HCT116 (cell line): ENCODE data around the gene CORO2A. TPM values are rescaled to one million over a fixed set of nuclear protein-coding genes. Genes with fewer than 3 reads are reported as not detected.

Experiments
- ATAC-seq: fragments of 200-7000 bp; cut with Tn5 transposase; 2 replicates; pipeline ENCODE4 v1.9.1; 2020; ENCODE audit warnings: mild to moderate bottlenecking, moderate library complexity
- BruUV-seq: library from RNA; stranded (reverse); fragments of 400-500 nt; replicated peaks from 2 replicates; lab custom pipeline; 2021; lab: Mats Ljungman, UMichigan
- CTCF ChIA-PET: fragments of 300-600 bp; sonication (Branson Sonifier 250); formaldehyde crosslinking; loops from one replicate; lab custom pipeline; 2021; ENCODE audit warnings: antibody characterized with exemption; lab: Charles Lee
- POLR2A ChIA-PET: fragments of 300-600, 350-600 bp; sonication (Branson Sonifier 250); formaldehyde crosslinking; loops from one replicate; lab custom pipeline; 2021; ENCODE audit warnings: antibody characterized with exemption; lab: Charles Lee
- RAD21 ChIA-PET, 2 experiments: fragments of 300-600 bp; sonication (Branson Sonifier 250); formaldehyde crosslinking; loops; one replicate each; lab custom pipeline; 2023; ENCODE audit warnings: low total read pairs in 2 of 2; ENCODE audit not compliant: uncharacterized antibody in 2 of 2, unreplicated experiment in 2 of 2, low non-redundant PET in 1 of 2; lab: Charles Lee
- DNase-seq: peaks from one replicate; pipeline ENCODE4 v3.0.0-alpha.2; 2010; ENCODE audit warnings: low read depth, low spot score
- H2AFZ ChIP-seq: fragments of 200-600 bp; shearing (Covaris generic), sonication (generic); 2 replicates; pipeline ENCODE4 v1.6.1; 2017; ENCODE audit warnings: low read depth, mixed run types, mixed read lengths, antibody characterized with exemption, low read length; ENCODE audit not compliant: poor library complexity, severe bottlenecking
- H3K27ac ChIP-seq: 2 replicates; pipeline ENCODE4 v1.5.1; 2012; ENCODE audit warnings: low read depth, low read length
- H3K27me3 ChIP-seq: fragments of 200-600 bp; sonication (generic); 2 replicates; pipeline ENCODE4 v1.6.1; 2016; ENCODE audit warnings: mixed run types, low read length, mixed read lengths; ENCODE audit not compliant: insufficient read depth
- H3K36me3 ChIP-seq, 2 experiments: fragments of 200-500 bp in 1 of 2; fragments of 200-600 bp in 1 of 2; sonication (Bioruptor generic) in 1 of 2; sonication (generic) in 1 of 2; 2 replicates each; pipeline versions ENCODE4 v1.5.1 to v1.6.1; 2014 to 2016; ENCODE audit warnings: low read length in 2 of 2, inconsistent platforms in 1 of 2, mixed read lengths in 1 of 2, mixed run types in 1 of 2; ENCODE audit not compliant: insufficient read depth in 2 of 2, control insufficient read depth in 1 of 2
- H3K4me1 ChIP-seq, 2 experiments: fragments of 200-600 bp in 1 of 2; sonication (generic) in 1 of 2; 2 replicates each; pipeline versions ENCODE4 v1.5.1 to v1.6.1; 2012 to 2017; ENCODE audit warnings: low read length in 2 of 2, inconsistent platforms in 1 of 2, mild to moderate bottlenecking in 1 of 2, mixed read lengths in 1 of 2, mixed run types in 1 of 2, moderate library complexity in 1 of 2; ENCODE audit not compliant: insufficient read depth in 2 of 2, control insufficient read depth in 1 of 2
- H3K4me2 ChIP-seq: fragments of 200-600 bp; sonication (generic); 2 replicates; pipeline ENCODE4 v1.6.1; 2017; ENCODE audit warnings: mixed run types, low read length, mixed read lengths
- H3K4me3 ChIP-seq, 2 experiments: fragments of 200-600 bp in 1 of 2; sonication (generic) in 1 of 2; replicated peaks in 1 of 2; 2 replicates each; pipeline ENCODE4 v1.5.1; 2011 to 2016; ENCODE audit warnings: low read length in 2 of 2, control low read depth in 1 of 2, low read depth in 1 of 2, mild to moderate bottlenecking in 1 of 2, mixed read lengths in 1 of 2, mixed run types in 1 of 2
- H3K79me2 ChIP-seq: fragments of 200-600 bp; sonication (generic); 2 replicates; pipeline ENCODE4 v1.6.1; 2017; ENCODE audit warnings: mild to moderate bottlenecking, mixed run types, low read length, moderate library complexity, mixed read lengths; ENCODE audit not compliant: insufficient read depth
- H3K9ac ChIP-seq: fragments of 200-600 bp; sonication (generic); 2 replicates; pipeline ENCODE4 v1.6.1; 2016; ENCODE audit warnings: low read length, mixed read lengths
- H3K9me2 ChIP-seq: fragments of 200-600 bp; sonication (generic), shearing (Covaris generic); 2 replicates; pipeline ENCODE4 v1.6.1; 2017; ENCODE audit warnings: mixed run types, mild to moderate bottlenecking, moderate library complexity; ENCODE audit not compliant: insufficient read depth
- H3K9me3 ChIP-seq, 2 experiments: fragments of 200-500 bp in 1 of 2; fragments of 200-600 bp in 1 of 2; sonication (Bioruptor generic) in 1 of 2; sonication (generic) in 1 of 2; 2 replicates each; pipeline ENCODE4 v1.6.1; 2014 to 2017; ENCODE audit warnings: low read length in 2 of 2, mixed read lengths in 2 of 2, inconsistent platforms in 1 of 2, low read depth in 1 of 2, mild to moderate bottlenecking in 1 of 2, mixed run types in 1 of 2, moderate library complexity in 1 of 2; ENCODE audit not compliant: control insufficient read depth in 1 of 2, insufficient read depth in 1 of 2
- H4K20me1 ChIP-seq: fragments of 200-600 bp; sonication (generic), shearing (Covaris generic); 2 replicates; pipeline ENCODE4 v1.6.1; 2017; ENCODE audit warnings: mixed run types, mild to moderate bottlenecking, moderate library complexity; ENCODE audit not compliant: insufficient read depth
- CBX3 ChIP-seq: IDR thresholded peaks from 2 replicates; pipeline ENCODE4 v1.6.1; 2012; ENCODE audit warnings: low read depth
- CEBPB ChIP-seq: IDR thresholded peaks from 2 replicates; pipeline ENCODE4 v1.6.1; 2012; ENCODE audit warnings: low read depth
- EGR1 ChIP-seq: IDR thresholded peaks from 2 replicates; pipeline ENCODE4 v1.6.1; 2012; ENCODE audit warnings: low read depth
- ELF1 ChIP-seq: IDR thresholded peaks from 2 replicates; pipeline ENCODE4 v1.6.1; 2012; ENCODE audit warnings: low read depth, borderline replicate concordance
- FOSL1 ChIP-seq: IDR thresholded peaks from 2 replicates; pipeline ENCODE4 v1.6.1; 2012; ENCODE audit warnings: low read depth
- MAX ChIP-seq: IDR thresholded peaks from 2 replicates; pipeline ENCODE4 v1.6.1; 2012
- RAD21 ChIP-seq: IDR thresholded peaks from 2 replicates; pipeline ENCODE4 v1.6.1; 2012; ENCODE audit warnings: low read depth, mild to moderate bottlenecking
- SIN3A ChIP-seq: IDR thresholded peaks from 2 replicates; pipeline ENCODE4 v1.6.1; 2012; ENCODE audit warnings: low read depth
- YY1 ChIP-seq: IDR thresholded peaks from 2 replicates; pipeline ENCODE4 v1.6.1; 2011; ENCODE audit warnings: low read length, low read depth, moderate library complexity, mild to moderate bottlenecking; ENCODE audit not compliant: insufficient replicate concordance; ENCODE audit errors: extremely low read depth
- ZBTB33 ChIP-seq: IDR thresholded peaks from 2 replicates; pipeline ENCODE4 v1.6.1; 2011; ENCODE audit warnings: mild to moderate bottlenecking, low read length, moderate library complexity; ENCODE audit not compliant: insufficient replicate concordance; ENCODE audit errors: extremely low read depth
- ZFX ChIP-seq: fragments of 450-650 bp; IDR thresholded peaks from 2 replicates; pipeline ENCODE4 v1.6.1; 2017
- ZNF274 ChIP-seq: fragments of 200-500 bp; sonication (Bioruptor generic); IDR thresholded peaks from 2 replicates; pipeline ENCODE4 v1.6.1; 2014; ENCODE audit warnings: mild to moderate bottlenecking, low read depth, low read length, inconsistent platforms
- intact Hi-C: fragments of 100-400 bp; cut with micrococcal nuclease; formaldehyde crosslinking; loops from 2 replicates; pipeline ENCODE4 v1.10.0; 2022
- total RNA-seq: library from RNA; stranded (reverse); gene quantifications from one replicate; pipeline ENCODE4 v1.2.1, GENCODE V29; 2021; ENCODE audit not compliant: unreplicated experiment

The CORO2A gene
- total RNA-seq, 1 experiment from 2014 or later, result 5.7 TPM

- POLR2A ChIA-PET, result no interaction called here
These were observed 18.8 kb upstream of the CORO2A start for GRCh38 chr9:98211260-98211659.

More at GRCh38 chr9:98211260-98211659, 18.8 kb upstream of the CORO2A start:
- H3K27me3 ChIP-seq, result no peaks in the 10 kb centered on the region
- ATAC-seq (no peak), DNase-seq (no peak)
- TF ChIP-seq SIN3A, result no peak
- TF ChIP-seq FOSL1, result no peak
- TF ChIP-seq ZNF274, result no peak
- TF ChIP-seq MAX, result no peak
- no peak for TF ChIP-seq CBX3
- TF ChIP-seq ZBTB33, result no peak
- no peak for TF ChIP-seq YY1
- no peak for TF ChIP-seq CEBPB
- no peak for TF ChIP-seq EGR1
- TF ChIP-seq RAD21, result no peak
- no peak for TF ChIP-seq ZFX
- no peak for TF ChIP-seq ELF1
- no peaks in the 10 kb centered on the region for H4K20me1 ChIP-seq
- H3K79me2 ChIP-seq, result no peaks in the 10 kb centered on the region
- BruUV-seq, result no TSS peak
- H3K4me3 ChIP-seq, result no peak overlapping the region
- intact Hi-C loops, result loop anchor here (10.0 kb wide), 1 partner anchor 136 kb away; no protein-coding TSS in a partner anchor
- no peaks in the 10 kb centered on the region for H3K9me2 ChIP-seq
- H2AFZ ChIP-seq, result no peak overlapping the region
- no peaks in the 10 kb centered on the region for H3K9me3 ChIP-seq
- no peak overlapping the region for H3K4me2 ChIP-seq
- H3K4me1 ChIP-seq, result no peaks in the 10 kb centered on the region
- H3K36me3 ChIP-seq, result no peaks in the 10 kb centered on the region
- CTCF ChIA-PET, result no interaction called here
- RAD21 ChIA-PET, result no interaction called here
- no peak overlapping the region for H3K9ac ChIP-seq
- H3K27ac ChIP-seq, result no peak overlapping the region
